ENCODE data around the gene PCDHGA12.

GRCh38 chr5:141412854-141413539, 17.3 kb upstream of the PCDHGA12 start, which contains the start of gene PCDHGA10:
- peak in 3 of 4 experiments; percentile 24 to 46 (median 38) for TF ChIP-seq CTCF (IDR thresholded peaks at IDR 0.05)
- peak; percentile 5 for TF ChIP-seq POLR2AphosphoS5 (IDR thresholded peaks at IDR 0.05)
- TF ChIP-seq POLR2A (IDR thresholded peaks at IDR 0.05): no peak

Data from prostate gland (tissue), 2 donors.